Neuronal stem cell (in vitro differentiated cells): ENCODE measurements around the gene ETV4.
"Not testable (repeated sequence)": the region's sequence is repeated elsewhere in the genome, so short reads cannot be mapped to it uniquely, and the experiment has no call there.

ENCODE experiments used
- DNase-seq: peaks from one replicate; pipeline ENCODE4 v3.0.0-alpha.2; 2013; ENCODE audit warnings: low spot score
- H2AFZ ChIP-seq: one replicate; pipeline ENCODE4 v1.6.1; 2013; ENCODE audit warnings: mild to moderate bottlenecking, low read length, inconsistent platforms
- H2AK5ac ChIP-seq: 2 replicates; pipeline ENCODE4 v1.6.1; 2013; ENCODE audit warnings: low read depth, mild to moderate bottlenecking, inconsistent platforms, low read length, moderate library complexity, mixed read lengths
- H2BK120ac ChIP-seq: 2 replicates; pipeline ENCODE4 v1.6.1; 2013; ENCODE audit warnings: low read depth, mild to moderate bottlenecking, inconsistent platforms, low read length, moderate library complexity, mixed read lengths
- H2BK12ac ChIP-seq: one replicate; pipeline ENCODE4 v1.6.1; 2013; ENCODE audit warnings: low read length, inconsistent platforms
- H2BK15ac ChIP-seq: 2 replicates; pipeline ENCODE4 v1.6.1; 2013; ENCODE audit warnings: mild to moderate bottlenecking, low read length, inconsistent platforms, mixed read lengths
- H2BK5ac ChIP-seq: one replicate; pipeline ENCODE4 v1.6.1; 2013; ENCODE audit warnings: inconsistent platforms, mild to moderate bottlenecking, low read length, moderate library complexity
- H3K14ac ChIP-seq: one replicate; pipeline ENCODE4 v1.6.1; 2013; ENCODE audit warnings: low read length, inconsistent platforms
- H3K18ac ChIP-seq: 2 replicates; pipeline ENCODE4 v1.6.1; 2013; ENCODE audit warnings: low read length, inconsistent platforms
- H3K23ac ChIP-seq: 2 replicates; pipeline ENCODE4 v1.6.1; 2013; ENCODE audit warnings: low read depth, mild to moderate bottlenecking, mixed read lengths, low read length, inconsistent platforms; ENCODE audit not compliant: poor library complexity
- H3K27ac ChIP-seq: replicated peaks from 3 replicates; pipeline ENCODE4 v1.5.1; 2013; ENCODE audit warnings: low read length, inconsistent platforms
- H3K27me3 ChIP-seq, 3 experiments: 2 replicates each; pipeline ENCODE4 v1.6.1; 2013; ENCODE audit warnings: low read length in 3 of 3, mild to moderate bottlenecking in 2 of 3, inconsistent platforms in 1 of 3, low read depth in 1 of 3, mixed read lengths in 1 of 3, moderate library complexity in 1 of 3; ENCODE audit not compliant: control insufficient read depth in 3 of 3, insufficient read depth in 3 of 3
- H3K36me3 ChIP-seq, 2 donors: replicated peaks in 1 of 2; 2 replicates each; pipeline ENCODE4 v1.6.1; 2013; ENCODE audit warnings: low read length in 2 of 2; ENCODE audit not compliant: control insufficient read depth in 2 of 2, insufficient read depth in 2 of 2
- H3K4ac ChIP-seq: 2 replicates; pipeline ENCODE4 v1.6.1; 2013; ENCODE audit warnings: inconsistent platforms, mild to moderate bottlenecking, low read length, moderate library complexity
- H3K4me1 ChIP-seq, 2 donors: 1 replicate in 1 of 2; 2 replicates in 1 of 2; pipeline ENCODE4 v1.6.1; 2013; ENCODE audit warnings: low read length in 2 of 2, low read depth in 1 of 2; ENCODE audit not compliant: control insufficient read depth in 2 of 2, insufficient read depth in 1 of 2
- H3K4me2 ChIP-seq: one replicate; pipeline ENCODE4 v1.6.1; 2013; ENCODE audit warnings: mild to moderate bottlenecking, low read length, inconsistent platforms; ENCODE audit not compliant: insufficient read depth, poor library complexity, severe bottlenecking
- H3K4me3 ChIP-seq, 2 donors: 2 replicates each; pipeline ENCODE4 v1.5.1; 2013; ENCODE audit warnings: low read length in 2 of 2, mild to moderate bottlenecking in 2 of 2, inconsistent platforms in 1 of 2, moderate library complexity in 1 of 2
- H3K79me1 ChIP-seq: one replicate; pipeline ENCODE4 v1.6.1; 2013; ENCODE audit warnings: low read depth, mild to moderate bottlenecking, inconsistent platforms, low read length, moderate library complexity
- H3K9ac ChIP-seq: one replicate; pipeline ENCODE4 v1.6.1; 2013; ENCODE audit warnings: mild to moderate bottlenecking, low read depth, low read length, inconsistent platforms; ENCODE audit not compliant: poor library complexity
- H3K9me3 ChIP-seq, 2 donors: replicated peaks in 1 of 2; 2 replicates each; pipeline versions ENCODE3 to v1.6.1; 2013; ENCODE audit warnings: low read length in 2 of 2, mild to moderate bottlenecking in 2 of 2, inconsistent platforms in 1 of 2, low read depth in 1 of 2, mixed read lengths in 1 of 2, moderate library complexity in 1 of 2; ENCODE audit not compliant: control insufficient read depth in 2 of 2, insufficient read depth in 1 of 2
- H4K8ac ChIP-seq: one replicate; pipeline ENCODE4 v1.6.1; 2013; ENCODE audit warnings: low read depth, mild to moderate bottlenecking, inconsistent platforms, low read length, moderate library complexity
- H4K91ac ChIP-seq: one replicate; pipeline ENCODE4 v1.6.1; 2013; ENCODE audit warnings: low read length, low read depth, mild to moderate bottlenecking, inconsistent platforms; ENCODE audit not compliant: poor library complexity
- WGBS, 2 donors: extraction: QIAGEN DNeasy Blood & Tissue Kit; methylation state at CpG; one replicate each; pipeline ENCODE4 v1.1.7; 2013; ENCODE audit warnings: missing lambda C conversion rate in 2 of 2, mixed read lengths in 1 of 2; ENCODE audit not compliant: insufficient read length in 2 of 2, insufficient replicate concordance in 1 of 2; ENCODE audit errors: extremely low coverage in 2 of 2; 5-methylcytosine and 5-hydroxymethylcytosine counted together

ETV4 gene

DNA sequence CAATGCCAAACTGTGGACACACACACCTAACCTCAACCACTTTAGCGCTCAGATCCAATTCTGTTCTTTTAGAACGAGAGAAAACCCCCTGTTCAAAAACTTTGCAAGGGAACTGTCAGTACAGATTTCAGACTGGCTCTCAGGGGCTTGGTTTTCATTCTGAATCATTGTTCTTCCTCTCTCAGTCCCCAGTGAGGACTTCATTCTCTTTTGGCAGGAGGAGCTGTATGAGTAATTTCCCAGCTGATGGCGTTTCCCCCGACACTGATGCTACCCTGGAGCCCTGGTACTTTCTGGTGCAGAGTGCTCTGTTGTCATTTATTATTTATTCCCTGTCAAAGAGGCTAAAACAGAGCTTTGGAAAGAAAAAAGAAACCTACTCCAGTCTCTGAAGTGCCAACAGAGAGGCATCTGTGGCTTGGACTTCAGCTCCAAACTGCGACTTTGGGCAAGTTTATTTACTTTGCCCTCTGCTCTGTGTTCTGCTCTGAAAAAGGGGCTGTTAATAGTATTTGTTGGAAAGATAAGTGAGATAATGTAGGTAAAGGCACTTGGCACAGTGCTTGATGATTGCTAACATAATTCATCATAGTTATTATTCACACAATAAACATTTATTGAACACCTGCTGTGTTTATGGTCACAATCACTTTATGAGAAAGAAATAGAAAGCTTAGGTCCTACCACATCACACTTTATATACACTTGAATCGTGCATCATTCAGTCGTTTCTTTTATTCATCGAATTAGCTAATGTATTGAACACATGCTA, 28.3 kb downstream of the ETV4 start:
- H2BK15ac ChIP-seq: no peak overlapping the region
- H3K4ac ChIP-seq: no peak overlapping the region
- no peaks in the 10 kb centered on the region for H3K9me3 ChIP-seq
- H3K23ac ChIP-seq: no peak overlapping the region
- H4K8ac ChIP-seq: no peak overlapping the region
- no CpG with 5 or more reads among the region's 8 CpGs for WGBS, 2 donors
- H3K18ac ChIP-seq: no peak overlapping the region
- no peak overlapping the region for H4K91ac ChIP-seq
- H2BK12ac ChIP-seq: no peak overlapping the region
- H3K79me1 ChIP-seq: no peaks in the 10 kb centered on the region
- no peaks in the 10 kb centered on the region for H3K4me1 ChIP-seq
- H3K36me3 ChIP-seq: peaks cover 35 to 92% of the 10 kb centered on the region in 2 donors
- no peak overlapping the region for H2AK5ac ChIP-seq
- DNase-seq: no peak
- no peak overlapping the region for H2BK5ac ChIP-seq
- H3K27me3 ChIP-seq: no peaks in the 10 kb centered on the region
- H3K27ac ChIP-seq: no peak overlapping the region
- H3K4me3 ChIP-seq: no peak overlapping the region
- no peak overlapping the region for H2BK120ac ChIP-seq
- no peak overlapping the region for H3K4me2 ChIP-seq
- H3K9ac ChIP-seq: no peak overlapping the region
- no peak overlapping the region for H2AFZ ChIP-seq
- H3K14ac ChIP-seq: no peak overlapping the region

DNA sequence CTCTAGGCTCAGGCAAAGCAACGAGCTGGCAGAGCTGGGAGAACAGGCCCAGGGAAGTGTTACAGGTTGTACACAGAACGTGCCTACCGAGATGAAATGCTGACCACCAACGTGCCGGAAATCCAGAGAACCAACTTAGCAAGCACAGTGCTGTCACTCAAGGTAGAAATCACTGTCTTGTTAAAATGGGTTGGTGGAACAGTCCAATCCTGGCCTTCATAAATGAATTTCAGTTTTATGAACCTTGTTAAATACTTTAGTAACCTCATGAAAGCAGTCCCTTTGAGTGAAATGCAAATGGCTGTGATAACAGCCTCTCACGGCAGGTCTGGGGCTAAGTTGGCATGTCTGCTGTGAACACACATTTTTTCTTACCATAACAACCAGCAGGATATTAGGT, 29.0 kb downstream of the ETV4 start:
- no peaks in the 10 kb centered on the region for H3K79me1 ChIP-seq
- no peaks in the 10 kb centered on the region for H3K4me1 ChIP-seq
- no peak overlapping the region for H3K18ac ChIP-seq
- no peak overlapping the region for H3K27ac ChIP-seq
- H2AK5ac ChIP-seq: no peak overlapping the region
- H2BK15ac ChIP-seq: no peak overlapping the region
- H3K14ac ChIP-seq: no peak overlapping the region
- no peak overlapping the region for H3K4me2 ChIP-seq
- H3K36me3 ChIP-seq: peaks cover 38 to 93% of the 10 kb centered on the region in 2 donors
- no peak overlapping the region for H4K8ac ChIP-seq
- H4K91ac ChIP-seq: no peak overlapping the region
- no peak overlapping the region for H3K4ac ChIP-seq
- no peak overlapping the region for H2AFZ ChIP-seq
- no peak overlapping the region for H2BK12ac ChIP-seq
- no peak overlapping the region for H2BK120ac ChIP-seq
- WGBS, 2 donors: no CpG with 5 or more reads among the region's 6 CpGs
- no peak overlapping the region for H2BK5ac ChIP-seq
- H3K9ac ChIP-seq: no peak overlapping the region
- no peak for DNase-seq
- H3K27me3 ChIP-seq: no peaks in the 10 kb centered on the region
- no peaks in the 10 kb centered on the region for H3K9me3 ChIP-seq
- H3K4me3 ChIP-seq: no peak overlapping the region
- no peak overlapping the region for H3K23ac ChIP-seq

GRCh38 chr17:43515656-43516055, 30.5 kb downstream of the ETV4 start:
- Histone ChIP-seq H3K4ac (no peak overlapping the region), H2BK5ac (no peak overlapping the region), H4K8ac (no peak overlapping the region), H2BK120ac (no peak overlapping the region), H2BK15ac (no peak overlapping the region), H4K91ac (no peak overlapping the region), H3K9me3 (no peaks in the 10 kb centered on the region), H3K36me3 (peaks cover 30 to 94% of the 10 kb centered on the region in 2 donors), H3K4me3 (no peak overlapping the region), H3K9ac (no peak overlapping the region), H3K4me2 (no peak overlapping the region), H2AFZ (no peak overlapping the region), H2AK5ac (no peak overlapping the region), H2BK12ac (no peak overlapping the region), H3K18ac (no peak overlapping the region), H3K27me3 (no peaks in the 10 kb centered on the region), H3K79me1 (no peaks in the 10 kb centered on the region), H3K27ac (no peak overlapping the region), H3K14ac (no peak overlapping the region), H3K4me1 (no peaks in the 10 kb centered on the region), H3K23ac (no peak overlapping the region)
- no peak for DNase-seq
- WGBS, 2 donors: no CpG with 5 or more reads among the region's 1 CpG

GRCh38 chr17:43511199-43511598, 34.9 kb downstream of the ETV4 start:
- not testable (repeated sequence) for H3K4me1 ChIP-seq, H2BK120ac ChIP-seq, H3K14ac ChIP-seq, DNase-seq, H2AFZ ChIP-seq, H3K79me1 ChIP-seq, H4K8ac ChIP-seq, H3K27me3 ChIP-seq, H3K27ac ChIP-seq, H3K4me3 ChIP-seq, H2BK15ac ChIP-seq, H2BK12ac ChIP-seq, H3K9me3 ChIP-seq, H2BK5ac ChIP-seq, H3K9ac ChIP-seq, H3K4ac ChIP-seq, H4K91ac ChIP-seq, H3K18ac ChIP-seq, H2AK5ac ChIP-seq, H3K4me2 ChIP-seq, H3K23ac ChIP-seq
- peaks cover 28 to 92% of the 10 kb centered on the region in 2 donors for H3K36me3 ChIP-seq
- no CpG with 5 or more reads among the region's 3 CpGs for WGBS, 2 donors
